GM12801 (cell line): ENCODE measurements around the gene UBR4.

Experiments
- CTCF ChIP-seq: IDR thresholded peaks from one replicate; pipeline ENCODE4 v1.5.1; 2011; ENCODE audit warnings: control low read depth; ENCODE audit not compliant: insufficient read length; ENCODE audit errors: extremely low read depth

UBR4 gene

DNA sequence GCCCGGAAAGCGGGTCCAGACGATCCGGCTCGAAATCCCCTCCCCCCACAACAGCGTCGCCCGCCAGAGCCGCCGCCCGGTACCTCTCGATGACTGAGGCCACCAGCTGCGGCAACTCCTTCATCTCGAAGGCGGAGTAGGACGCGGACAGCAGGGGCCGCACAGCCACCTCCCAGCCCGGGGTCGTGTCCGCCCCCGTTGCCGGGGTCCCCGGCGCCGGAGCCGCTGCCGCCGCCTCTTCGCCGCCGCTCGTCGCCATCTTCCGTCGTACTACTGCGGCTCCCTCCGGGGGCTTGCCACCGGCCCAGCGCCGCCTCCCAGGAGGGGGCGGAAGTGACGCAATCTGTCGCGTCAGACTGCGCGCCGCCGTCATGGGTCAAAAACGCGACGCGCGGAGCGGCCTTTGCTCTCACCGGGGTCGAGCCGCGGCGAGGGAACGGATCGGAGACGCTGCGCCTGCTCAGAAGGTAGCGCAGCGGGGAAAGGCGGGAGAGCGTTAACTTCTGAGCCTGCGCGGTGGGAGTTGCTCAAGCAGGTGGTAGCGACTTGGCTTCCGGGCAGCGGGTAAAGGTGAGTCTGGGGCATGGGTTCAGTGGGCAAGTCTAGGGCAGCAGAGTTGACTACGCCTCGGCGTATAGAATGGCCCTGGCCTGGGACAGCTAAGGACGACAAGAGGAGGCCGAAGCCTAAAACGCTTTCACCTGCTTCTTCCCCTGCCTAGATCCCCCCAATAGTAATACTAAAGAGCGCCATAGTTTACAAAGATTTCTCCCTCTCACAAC is at the start of gene UBR4:
TSS of gene UBR4 (minus strand) at position 277 of the 782 bp plus-strand sequence. CDS start at position 259, 18 bp downstream.
- no peak for TF ChIP-seq CTCF

GRCh38 chr1:19258353-19258752 is 48.3 kb upstream of the UBR4 start:
- TF ChIP-seq CTCF, result no peak

DNA sequence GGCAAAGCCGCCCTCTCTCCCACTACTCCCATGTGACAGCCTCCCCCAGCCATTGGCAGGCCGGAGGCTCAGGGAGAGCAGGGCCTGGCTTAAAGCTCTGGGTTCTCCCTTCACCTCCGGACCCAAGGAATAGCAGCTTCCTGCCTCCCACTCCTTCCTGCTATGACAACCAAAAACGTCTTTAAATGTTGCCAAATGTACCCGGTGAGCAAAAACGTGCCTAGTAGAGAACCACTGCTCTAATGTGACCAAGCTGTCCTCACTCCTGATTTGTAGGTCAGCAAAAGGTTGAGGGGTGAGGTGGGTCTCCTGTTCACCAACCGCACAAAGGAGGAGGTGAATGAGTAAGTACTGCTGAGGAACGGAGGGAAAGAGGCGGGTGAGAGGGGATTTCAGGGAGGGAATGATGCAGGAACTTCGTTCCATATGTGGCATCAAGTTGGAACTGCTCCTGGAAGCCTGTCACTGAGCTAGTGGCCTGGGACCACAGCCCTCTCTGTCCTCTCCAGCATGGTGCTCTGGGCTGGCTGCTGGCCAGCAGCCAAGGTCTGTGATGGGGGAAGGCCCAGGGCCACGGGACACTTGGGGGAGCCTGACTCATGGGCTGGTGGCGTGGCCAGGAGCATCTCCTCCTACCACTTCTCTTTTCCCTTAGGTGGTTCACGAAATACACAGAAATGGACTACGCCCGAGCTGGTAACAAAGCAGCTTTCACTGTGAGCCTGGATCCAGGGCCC is 47.3 kb upstream of the UBR4 start:
- TF ChIP-seq CTCF, result no peak

DNA sequence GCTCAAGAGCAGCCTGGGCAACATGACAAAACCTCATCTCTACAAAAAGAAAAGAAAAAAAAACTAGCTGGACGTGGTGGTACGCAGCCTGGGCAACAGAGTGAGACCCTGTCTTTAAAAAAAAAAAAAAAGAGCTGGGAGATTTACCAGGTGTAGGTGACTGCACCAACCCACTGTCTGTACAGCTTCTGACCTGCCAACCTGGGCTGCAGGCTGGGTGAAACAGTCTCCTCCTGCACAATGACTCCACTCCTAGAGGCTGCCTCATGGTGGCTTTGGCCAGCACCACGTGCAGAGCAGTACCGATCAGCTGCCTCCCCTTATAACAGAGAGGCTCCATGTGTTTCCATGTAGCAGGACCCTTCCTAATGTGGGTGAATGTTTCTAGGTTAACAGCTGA is 45.2 kb upstream of the UBR4 start:
- no peak for TF ChIP-seq CTCF

- TF ChIP-seq CTCF, result no peak
These were observed 44.4 kb upstream of the UBR4 start for GRCh38 chr1:19254416-19254815.

GRCh38 chr1:19251305-19252196 is 41.5 kb upstream of the UBR4 start, which contains the start of the genes EMC1 and MRTO4:
EMC1 (minus strand) TSS chr1:19251524; CDS start chr1:19251509, 15 bp downstream.
MRTO4 (plus strand) TSS chr1:19251805; CDS start chr1:19251836, 31 bp downstream.
- no peak for TF ChIP-seq CTCF
